Right kidney (tissue), 1 donor: ENCODE data around the gene CHCHD3.

Experiments used
- DNase-seq: peaks from one replicate; pipeline ENCODE4 v3.0.0-alpha.2; 2016

The CHCHD3 gene

DNA sequence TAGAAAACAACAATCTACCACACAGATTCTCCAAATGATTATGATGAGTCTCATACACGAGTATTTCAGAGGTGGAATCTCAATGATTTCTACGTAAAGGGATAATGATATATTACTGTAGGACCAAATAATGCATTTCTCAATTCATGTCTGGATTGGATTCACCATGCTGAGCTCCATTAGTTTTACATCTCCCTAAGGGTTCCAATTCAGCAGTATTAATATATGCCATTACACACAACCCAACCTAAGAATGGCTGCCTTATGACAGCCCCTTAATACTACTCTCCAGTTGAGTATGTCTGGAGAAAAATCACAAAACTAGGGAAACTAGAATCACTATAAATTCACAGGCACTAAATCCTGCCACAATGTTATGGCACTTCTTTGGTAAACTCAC is 271.3 kb downstream of the CHCHD3 start:
- DNase-seq, result no peak

GRCh38 chr7:132806834-132807233 is 275.1 kb downstream of the CHCHD3 start:
- no peak for DNase-seq

DNA sequence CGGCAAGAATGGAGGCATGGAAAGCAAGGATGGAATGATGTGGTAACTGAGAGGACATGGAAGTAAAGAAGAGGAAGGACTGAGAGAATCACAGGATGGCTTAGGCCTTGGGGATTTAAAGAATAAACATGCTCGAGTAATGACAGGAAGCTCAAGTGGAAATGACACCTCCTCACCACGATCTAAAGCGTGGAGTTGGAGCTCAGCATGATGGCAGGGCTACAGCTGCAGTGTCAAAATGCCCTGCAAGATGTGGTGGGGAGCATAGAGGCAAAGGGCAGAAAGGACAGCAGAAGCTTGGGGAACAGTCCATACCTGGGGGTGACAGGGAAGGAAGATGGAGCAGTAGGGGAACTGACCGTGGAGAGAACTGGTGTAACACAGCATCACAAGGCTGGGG is 276.1 kb downstream of the CHCHD3 start:
- DNase-seq, result no peak

GRCh38 chr7:132804849-132805485 is 276.9 kb downstream of the CHCHD3 start:
- DNase-seq, result no peak

DNA sequence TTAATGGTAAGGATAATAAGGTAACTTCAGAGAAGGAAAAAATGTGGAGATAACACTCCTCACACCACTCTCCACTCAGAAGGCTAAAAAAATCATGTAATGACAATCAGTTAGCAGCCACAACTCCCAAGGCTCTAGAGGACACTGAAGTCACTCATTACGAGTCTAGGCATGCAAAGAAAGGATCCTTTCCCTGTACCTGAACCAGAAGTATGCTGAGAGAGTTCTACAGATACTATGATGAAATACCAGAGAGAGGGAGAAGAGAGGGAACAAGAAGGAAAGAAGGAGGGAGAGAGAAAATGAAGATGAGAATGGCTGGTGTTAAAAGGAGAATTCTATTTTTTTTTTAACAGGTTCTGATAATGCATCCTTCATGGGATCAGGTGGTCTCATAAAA is 281.4 kb downstream of the CHCHD3 start:
- no peak for DNase-seq

DNA sequence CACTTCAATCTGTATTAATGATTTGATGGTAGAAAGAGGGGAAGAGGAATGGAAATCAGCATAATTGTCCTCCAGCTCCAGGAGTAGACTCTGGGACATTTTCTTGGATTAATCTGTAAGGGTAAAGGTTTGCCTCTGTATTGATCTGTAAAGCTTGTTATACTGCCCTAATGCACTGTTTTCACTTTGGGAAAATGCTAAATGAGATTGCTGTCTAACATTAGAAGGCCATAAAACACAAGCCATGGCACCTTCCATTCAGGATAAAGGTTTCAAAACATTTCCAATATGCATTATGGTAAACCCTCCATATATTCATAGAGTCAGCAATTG is 282.8 kb downstream of the CHCHD3 start:
- no peak for DNase-seq

DNA sequence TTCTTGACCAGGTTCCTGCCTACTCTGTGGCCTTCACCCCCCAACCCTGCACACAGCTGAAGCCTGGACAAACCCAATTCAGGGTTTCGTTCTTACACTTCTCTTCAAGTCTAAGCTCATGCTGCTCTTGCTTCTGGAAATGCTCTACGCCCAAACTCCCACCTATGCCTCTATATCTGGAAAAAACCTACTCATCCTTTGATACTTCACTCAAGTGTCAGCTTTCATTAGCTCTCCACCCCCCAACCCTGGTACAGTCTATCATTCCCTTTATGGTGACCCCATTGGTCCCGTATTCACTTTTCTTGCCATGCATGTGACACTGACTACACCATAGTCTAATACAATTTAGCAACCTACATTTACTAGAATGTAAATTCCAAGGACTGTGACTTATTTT is 284.7 kb downstream of the CHCHD3 start:
- DNase-seq, result no peak

DNA sequence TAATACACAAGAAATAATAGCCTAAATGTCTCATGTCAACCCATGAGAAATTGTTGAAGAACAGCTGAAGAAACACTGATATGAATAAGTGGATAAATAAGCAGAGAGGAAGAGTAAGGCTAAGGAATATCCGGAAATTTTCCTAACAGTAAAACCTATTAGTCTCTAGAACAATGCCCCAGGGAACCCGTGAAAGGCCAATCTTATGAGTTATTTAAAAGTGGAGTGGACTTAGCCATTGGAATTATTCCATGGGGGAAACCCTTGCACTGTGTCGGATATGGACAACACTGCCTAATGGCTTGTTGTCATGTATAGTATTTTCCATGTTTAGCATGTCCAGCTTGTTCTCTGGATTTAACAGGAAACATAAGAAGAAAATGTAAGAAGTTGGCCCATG is 288.4 kb downstream of the CHCHD3 start:
- DNase-seq, result no peak

GRCh38 chr7:132791036-132791435 is 290.9 kb downstream of the CHCHD3 start:
- DNase-seq, result no peak

DNA sequence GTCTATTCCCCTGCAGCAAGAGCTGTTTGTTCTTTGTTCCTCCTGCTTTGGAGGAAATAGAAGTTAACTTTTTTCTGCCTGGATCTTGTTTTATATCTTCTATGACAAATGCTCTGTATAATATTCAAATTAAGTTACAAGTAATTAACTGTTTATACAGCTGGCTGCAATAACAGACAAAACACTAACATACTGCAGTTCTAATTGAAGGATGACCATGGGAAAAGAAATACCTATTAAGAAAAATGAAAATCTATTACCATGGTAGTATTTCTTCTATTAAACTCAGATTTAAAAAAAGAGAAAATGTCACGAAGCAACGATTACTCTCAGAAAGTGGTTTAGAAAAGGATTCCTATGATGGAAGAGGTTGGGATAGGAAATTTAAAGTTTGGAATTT is 291.8 kb downstream of the CHCHD3 start:
- no peak for DNase-seq

DNA sequence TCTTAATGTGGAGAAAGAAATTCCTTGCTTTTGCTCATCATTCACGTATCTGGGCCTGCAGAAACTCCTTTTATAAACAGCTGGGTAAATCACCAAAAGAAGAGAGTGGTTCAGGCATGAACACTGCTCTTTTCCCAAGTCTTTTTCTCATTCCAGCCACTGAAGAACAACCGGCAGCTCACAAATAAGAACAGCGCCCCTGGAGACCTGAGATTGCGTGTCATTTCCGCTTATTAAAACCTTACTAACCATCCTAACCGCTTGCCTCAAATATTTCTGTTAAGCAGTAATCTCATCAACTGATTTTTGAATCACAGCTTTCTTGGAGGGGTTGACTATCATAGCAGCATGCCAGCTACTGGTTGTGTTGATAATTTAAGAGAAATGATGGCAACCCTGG is 292.6 kb downstream of the CHCHD3 start:
- DNase-seq, result no peak

DNA sequence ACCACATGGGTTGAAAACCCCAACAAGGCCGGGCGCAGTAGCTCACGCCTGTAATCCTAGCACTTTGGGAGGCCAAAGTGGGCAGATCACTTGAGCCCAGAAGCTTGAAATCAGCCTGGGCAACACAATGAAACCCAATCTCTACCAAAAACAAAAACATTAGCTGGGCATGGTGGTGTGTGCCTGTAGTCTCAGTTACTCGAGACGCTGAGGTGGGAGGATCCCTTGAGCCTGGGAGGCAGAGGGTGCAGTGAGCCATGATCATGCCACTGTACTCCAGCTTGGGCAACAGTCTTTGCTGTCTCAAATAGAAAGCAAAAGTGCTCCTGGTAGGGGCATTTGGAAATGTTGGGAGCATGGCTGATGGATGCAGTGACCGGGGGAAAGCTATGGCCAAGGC is 296.0 kb downstream of the CHCHD3 start:
- DNase-seq, result no peak

DNA sequence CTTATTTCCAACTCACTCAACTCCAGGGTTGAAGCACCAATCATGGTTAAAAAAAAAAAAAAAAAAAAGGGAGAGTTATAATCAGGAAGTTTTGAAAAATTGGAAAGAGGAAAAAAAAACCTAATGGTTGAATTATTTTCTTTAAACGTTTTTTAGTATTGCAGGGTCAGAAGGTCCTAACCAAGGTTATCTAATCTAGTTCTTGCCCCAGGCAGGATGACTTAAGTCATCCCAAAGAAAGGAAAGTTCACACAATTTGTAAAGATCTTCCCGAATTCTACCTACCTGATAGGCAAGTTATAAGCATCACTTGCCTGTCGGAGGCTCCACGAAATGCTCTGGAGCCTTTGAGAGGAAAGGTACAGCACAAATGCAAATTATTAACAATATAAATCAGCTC is 297.5 kb downstream of the CHCHD3 start:
- no peak for DNase-seq

GRCh38 chr7:132783824-132784223 is 298.1 kb downstream of the CHCHD3 start:
- DNase-seq, result no peak

DNA sequence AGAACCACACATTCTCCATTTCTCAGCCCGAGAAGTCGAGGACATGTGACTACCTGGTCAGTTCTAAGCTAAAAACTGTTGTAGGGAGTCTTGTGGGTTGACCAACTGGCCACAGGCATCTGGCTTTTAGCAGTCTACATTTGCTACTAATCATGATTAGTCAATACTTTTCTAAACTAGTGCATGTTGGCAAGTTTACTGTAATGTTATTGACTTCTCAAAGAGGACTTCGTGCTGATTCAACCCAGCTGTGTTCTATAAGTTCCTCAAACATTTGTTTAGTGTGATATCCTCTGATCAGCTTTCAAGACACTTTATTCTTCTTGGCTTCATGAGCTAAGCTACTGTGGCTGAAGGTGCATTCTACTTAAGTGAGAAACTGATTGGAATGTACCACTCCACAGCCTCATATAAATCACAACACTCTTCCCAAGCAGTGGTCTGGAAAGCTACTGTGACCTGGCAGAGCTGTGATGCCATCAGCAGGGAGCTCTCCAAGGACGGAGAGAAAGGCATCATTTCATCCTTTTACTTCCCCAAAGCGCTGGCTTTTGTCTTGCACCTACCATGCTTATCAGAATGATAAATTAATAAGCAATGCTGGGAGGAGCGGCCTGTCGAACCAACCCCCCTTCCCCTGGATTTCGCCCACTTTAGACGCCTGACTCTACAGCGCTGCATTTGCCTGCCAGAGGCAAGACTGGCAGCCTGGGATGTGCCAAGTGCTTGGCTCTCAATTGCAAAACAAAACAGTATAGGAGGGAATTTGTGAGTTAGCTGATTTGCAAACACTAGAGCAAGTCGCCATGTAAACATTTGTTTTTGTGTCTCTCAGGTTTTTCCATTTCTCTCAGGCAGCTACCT is 298.9 kb downstream of the CHCHD3 start:
- no peak for DNase-seq

- no peak for DNase-seq
Observed at GRCh38 chr7:132780822-132781221, 301.1 kb downstream of the CHCHD3 start.

GRCh38 chr7:132779164-132779563 is 302.7 kb downstream of the CHCHD3 start:
- no peak for DNase-seq

DNA sequence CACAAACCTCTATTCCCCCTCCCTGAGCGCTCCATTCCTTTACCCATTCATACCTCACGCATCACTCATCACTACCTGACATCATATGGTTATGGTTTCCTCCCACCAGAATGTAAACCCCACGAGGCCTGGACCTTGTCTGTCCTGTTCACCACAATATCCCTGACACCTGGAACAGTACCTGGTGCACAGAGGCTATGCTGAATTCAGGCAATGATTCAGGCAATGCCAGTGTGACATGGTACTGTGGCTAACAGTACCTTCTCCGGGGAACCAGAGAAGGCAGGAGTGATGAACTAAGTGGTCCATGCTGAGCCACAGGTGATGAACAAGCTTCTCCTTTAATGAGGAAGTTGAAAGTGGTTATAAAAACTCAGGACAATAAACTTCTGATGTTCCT is 303.1 kb downstream of the CHCHD3 start:
- DNase-seq, result no peak

DNA sequence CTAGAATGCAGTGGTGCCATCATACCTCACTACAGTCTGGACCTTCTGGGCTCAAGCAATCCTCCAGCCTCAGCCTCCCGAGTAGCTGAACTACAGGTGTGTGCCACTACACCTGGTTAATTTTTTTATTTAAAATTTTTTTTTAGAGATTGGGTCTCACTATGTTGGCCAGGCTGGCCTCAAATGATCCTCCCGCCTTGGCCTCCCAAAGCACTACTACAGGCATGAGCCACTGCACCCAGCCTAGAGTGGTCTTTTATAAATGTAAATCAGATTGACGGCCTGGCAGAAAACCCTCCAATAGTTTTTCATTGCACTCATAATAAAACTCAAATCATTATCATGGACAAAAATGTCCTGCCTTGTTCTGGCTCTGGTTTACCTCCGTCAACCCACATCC is 303.9 kb downstream of the CHCHD3 start:
- DNase-seq, result no peak

DNA sequence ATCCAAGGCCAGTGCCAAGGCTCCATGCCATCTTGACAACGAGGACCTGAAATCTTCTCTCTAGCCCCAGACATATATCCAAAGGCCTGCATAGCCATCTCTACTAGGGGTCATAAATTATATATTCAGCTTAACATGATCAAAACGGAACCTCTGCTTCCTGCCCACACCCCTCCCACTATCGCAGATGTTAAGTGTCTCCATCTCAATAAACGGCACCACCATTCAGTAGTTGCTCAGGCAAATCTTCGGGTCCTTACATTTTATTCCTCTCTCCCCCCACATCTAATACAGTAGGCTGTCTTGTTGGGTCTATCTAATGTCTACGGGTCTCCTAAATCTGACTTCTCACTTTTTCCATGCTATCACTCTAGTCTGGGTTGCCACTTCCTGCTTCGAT is 304.5 kb downstream of the CHCHD3 start:
- DNase-seq, result no peak

DNA sequence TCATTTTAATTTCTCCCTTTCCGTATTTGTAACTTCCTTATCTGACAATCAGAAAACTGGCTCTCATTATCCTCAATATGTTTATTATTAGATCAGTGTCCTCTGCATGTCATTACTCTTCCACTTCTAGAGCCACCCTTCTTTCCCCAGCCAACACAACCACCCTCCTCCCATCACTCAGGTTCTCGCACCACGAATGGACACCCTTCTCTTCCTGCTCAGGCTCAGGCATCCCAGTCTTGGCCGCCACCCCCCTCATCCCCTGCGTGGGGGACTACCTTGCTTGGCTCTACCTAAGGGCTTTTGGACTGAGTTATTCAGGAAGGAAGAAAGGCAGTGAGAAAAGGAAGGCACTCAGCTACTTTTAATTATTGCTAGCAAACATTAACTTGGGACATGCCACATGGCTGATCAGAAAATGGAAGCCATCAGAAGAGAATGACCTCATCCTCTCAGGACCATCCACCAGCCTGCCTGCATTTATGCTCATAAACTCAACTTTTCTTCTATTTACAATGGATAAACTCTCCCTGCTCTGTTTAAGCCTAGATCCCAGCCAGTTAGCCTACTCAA is 305.8 kb downstream of the CHCHD3 start:
- DNase-seq, result no peak

GRCh38 chr7:132773527-132773956 is 308.3 kb downstream of the CHCHD3 start:
- no peak for DNase-seq

- DNase-seq, result no peak
Observed at GRCh38 chr7:132771301-132771730, 310.6 kb downstream of the CHCHD3 start.

GRCh38 chr7:132770055-132770454 is 311.8 kb downstream of the CHCHD3 start:
- no peak for DNase-seq
